CD4-positive, alpha-beta T cell treated with Interleukin-21 for 1 hour (primary cell): ENCODE measurements around the gene TMCO6.
A peak's percentile ranks its signal among the peaks of the same experiment; 100 is the strongest.
"Not testable (repeated sequence)": the region's sequence is repeated elsewhere in the genome, so short reads cannot be mapped to it uniquely, and the experiment has no call there.

Source experiments
- DNase-seq: peaks from one replicate; pipeline ENCODE4 v3.0.0-alpha.2; 2020

The TMCO6 gene

GRCh38 chr5:140631036-140631417, 8.2 kb upstream of the TMCO6 start:
- no peak for DNase-seq

GRCh38 chr5:140631831-140632365, 7.4 kb upstream of the TMCO6 start:
- peak; percentile 35 for DNase-seq

- DNase-seq: peak; percentile 54
Observed at GRCh38 chr5:140632366-140633020, 6.8 kb upstream of the TMCO6 start.

- DNase-seq: no peak
Observed at GRCh38 chr5:140633021-140633471, 6.2 kb upstream of the TMCO6 start, which contains the start of gene CD14. CD14 (minus strand) TSS chr5:140633175; CDS start chr5:140633071, 104 bp downstream.

GRCh38 chr5:140633501-140633900, 5.8 kb upstream of the TMCO6 start:
- no peak for DNase-seq

GRCh38 chr5:140634103-140634502, 5.1 kb upstream of the TMCO6 start:
- no peak for DNase-seq

- no peak for DNase-seq
Observed at GRCh38 chr5:140635291-140636257, 3.7 kb upstream of the TMCO6 start.

GRCh38 chr5:140637371-140638100, 1.7 kb upstream of the TMCO6 start:
- DNase-seq: no peak

- not testable (repeated sequence) for DNase-seq
Observed at GRCh38 chr5:140638898-140639147, 428 bp upstream of the TMCO6 start.

GRCh38 chr5:140641716-140642115, 2.5 kb downstream of the TMCO6 start:
- DNase-seq: no peak

- DNase-seq: no peak
Observed at GRCh38 chr5:140642718-140643117, 3.5 kb downstream of the TMCO6 start.

- no peak for DNase-seq
Observed at GRCh38 chr5:140647042-140647419, 7.8 kb downstream of the TMCO6 start.

GRCh38 chr5:140658870-140659269, 19.6 kb downstream of the TMCO6 start:
- DNase-seq: no peak

- DNase-seq: not testable (repeated sequence)
Observed at GRCh38 chr5:140660371-140660770, 21.1 kb downstream of the TMCO6 start.

GRCh38 chr5:140664030-140664358, 24.7 kb downstream of the TMCO6 start:
- no peak for DNase-seq

GRCh38 chr5:140664359-140665119, 25.3 kb downstream of the TMCO6 start, which contains the start of gene WDR55:
WDR55 (plus strand) TSS chr5:140664904; CDS start chr5:140664913, 9 bp downstream.
- peak; percentile 94 for DNase-seq

- not testable (repeated sequence) for DNase-seq
Observed at GRCh38 chr5:140671035-140671434, 31.8 kb downstream of the TMCO6 start.

GRCh38 chr5:140671472-140672125, 32.3 kb downstream of the TMCO6 start:
- DNase-seq: no peak

GRCh38 chr5:140672455-140673186, 33.4 kb downstream of the TMCO6 start:
- no peak for DNase-seq

- DNase-seq: no peak
Observed at GRCh38 chr5:140673187-140673976, 34.1 kb downstream of the TMCO6 start, which contains the start of gene DND1. DND1 (minus strand) TSS chr5:140673576; CDS start chr5:140673542, 34 bp downstream.
